Fibroblast of pulmonary artery (primary cell): ENCODE results near the gene CHD9.

ENCODE experiments used
- DNase-seq: peaks from one replicate; pipeline ENCODE4 v3.0.0-alpha.2; 2010; ENCODE audit warnings: low read depth
- H3K4me3 ChIP-seq: replicated peaks from 2 replicates; pipeline ENCODE4 v1.5.1; 2011; ENCODE audit warnings: low read depth, mild to moderate bottlenecking, control low read depth, low read length, moderate library complexity
- TF ChIP-seq, protein P1 (sequence below): IDR thresholded peaks from 2 replicates; pipeline ENCODE4 v1.5.1; 2011; ENCODE audit warnings: mild to moderate bottlenecking, control low read depth, low read length, inconsistent platforms; ENCODE audit errors: missing control alignments

The CHD9 gene

DNA sequence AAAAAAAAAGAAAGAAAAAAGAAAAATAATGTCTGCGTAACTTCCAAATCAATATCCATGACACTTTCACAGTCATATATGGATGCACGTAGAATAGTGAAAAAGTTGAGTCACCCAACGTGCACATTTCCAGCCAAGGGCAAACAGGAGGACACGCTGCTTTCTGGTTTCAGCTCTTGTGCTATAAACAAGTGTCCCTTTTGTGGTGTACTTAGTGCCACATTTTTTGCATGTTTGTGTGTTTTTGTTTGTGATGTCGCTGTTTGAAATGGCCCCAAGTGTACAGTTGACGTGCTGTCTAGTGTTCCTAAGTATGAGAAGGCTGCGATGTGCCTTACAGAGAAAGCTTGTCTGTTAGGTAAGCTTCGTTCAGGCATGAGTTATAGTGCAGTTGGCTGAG, 2.9 kb downstream of the CHD9 start:
- H3K4me3 ChIP-seq = no peak overlapping the region
- TF ChIP-seq, protein P1, sequence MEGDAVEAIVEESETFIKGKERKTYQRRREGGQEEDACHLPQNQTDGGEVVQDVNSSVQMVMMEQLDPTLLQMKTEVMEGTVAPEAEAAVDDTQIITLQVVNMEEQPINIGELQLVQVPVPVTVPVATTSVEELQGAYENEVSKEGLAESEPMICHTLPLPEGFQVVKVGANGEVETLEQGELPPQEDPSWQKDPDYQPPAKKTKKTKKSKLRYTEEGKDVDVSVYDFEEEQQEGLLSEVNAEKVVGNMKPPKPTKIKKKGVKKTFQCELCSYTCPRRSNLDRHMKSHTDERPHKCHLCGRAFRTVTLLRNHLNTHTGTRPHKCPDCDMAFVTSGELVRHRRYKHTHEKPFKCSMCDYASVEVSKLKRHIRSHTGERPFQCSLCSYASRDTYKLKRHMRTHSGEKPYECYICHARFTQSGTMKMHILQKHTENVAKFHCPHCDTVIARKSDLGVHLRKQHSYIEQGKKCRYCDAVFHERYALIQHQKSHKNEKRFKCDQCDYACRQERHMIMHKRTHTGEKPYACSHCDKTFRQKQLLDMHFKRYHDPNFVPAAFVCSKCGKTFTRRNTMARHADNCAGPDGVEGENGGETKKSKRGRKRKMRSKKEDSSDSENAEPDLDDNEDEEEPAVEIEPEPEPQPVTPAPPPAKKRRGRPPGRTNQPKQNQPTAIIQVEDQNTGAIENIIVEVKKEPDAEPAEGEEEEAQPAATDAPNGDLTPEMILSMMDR = no peak
- DNase-seq = no peak

DNA sequence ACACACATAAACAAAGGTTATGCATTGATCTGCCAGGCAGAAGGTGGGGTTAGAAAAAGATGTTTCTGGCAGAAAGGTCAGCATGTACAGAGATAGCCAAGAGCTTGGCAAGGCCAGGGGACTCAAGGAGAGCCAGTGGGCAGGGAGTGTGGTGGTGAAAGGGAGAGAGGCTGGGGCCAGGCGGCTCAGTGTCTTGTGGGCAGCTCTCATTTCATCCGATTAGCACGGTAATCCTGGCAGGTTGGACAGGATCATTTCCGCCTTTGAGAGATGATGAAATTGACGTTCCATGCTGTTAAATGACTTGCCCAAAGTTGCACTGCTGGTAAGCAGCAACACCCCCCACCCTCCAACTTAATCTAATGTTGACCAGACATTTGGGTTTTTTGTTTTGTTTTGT, 3.6 kb downstream of the CHD9 start:
- DNase-seq = no peak
- no peak overlapping the region for H3K4me3 ChIP-seq
- TF ChIP-seq, protein P1 = no peak

DNA sequence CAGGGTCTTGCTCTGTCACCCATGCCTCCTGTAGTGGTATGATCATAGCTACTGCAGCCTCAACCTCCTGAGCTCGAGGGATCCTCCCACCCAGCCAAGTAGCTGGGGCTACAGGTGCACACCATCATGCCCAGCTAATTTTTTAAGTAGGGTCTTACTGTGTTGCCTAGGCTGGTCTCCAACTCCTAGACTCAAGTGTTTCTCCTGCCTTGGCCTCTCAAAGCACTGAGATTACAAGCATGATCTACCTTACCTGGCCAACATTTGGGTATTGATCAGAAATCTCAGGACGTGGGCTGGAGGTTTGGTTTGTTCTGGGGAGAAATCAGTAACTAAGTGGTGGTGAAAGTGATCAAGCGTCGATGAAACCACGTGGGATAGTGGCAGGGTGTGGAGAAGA, 4.1 kb downstream of the CHD9 start:
- no peak for DNase-seq
- TF ChIP-seq, protein P1 = no peak
- H3K4me3 ChIP-seq = no peak overlapping the region

DNA sequence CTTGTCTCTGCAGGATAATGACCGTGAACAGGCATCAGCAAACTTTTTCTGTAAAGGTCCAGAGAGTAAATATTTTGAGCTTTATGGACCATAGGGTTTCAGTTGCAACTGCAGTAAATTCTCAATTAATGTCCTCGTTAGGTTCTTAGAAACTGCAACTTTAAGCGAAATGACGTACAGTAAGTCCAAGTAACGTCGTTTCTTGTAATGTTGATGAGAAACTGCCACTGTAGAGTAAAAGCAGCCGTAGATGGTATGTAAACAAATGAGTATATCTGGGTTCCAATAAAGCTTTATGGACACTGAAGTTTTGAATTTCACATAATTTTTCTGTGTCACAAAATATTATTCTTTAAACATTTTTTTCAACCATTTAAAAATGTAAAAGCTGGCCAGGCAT, 4.9 kb downstream of the CHD9 start:
- TF ChIP-seq, protein P1 = no peak
- no peak for DNase-seq
- H3K4me3 ChIP-seq = no peak overlapping the region

DNA sequence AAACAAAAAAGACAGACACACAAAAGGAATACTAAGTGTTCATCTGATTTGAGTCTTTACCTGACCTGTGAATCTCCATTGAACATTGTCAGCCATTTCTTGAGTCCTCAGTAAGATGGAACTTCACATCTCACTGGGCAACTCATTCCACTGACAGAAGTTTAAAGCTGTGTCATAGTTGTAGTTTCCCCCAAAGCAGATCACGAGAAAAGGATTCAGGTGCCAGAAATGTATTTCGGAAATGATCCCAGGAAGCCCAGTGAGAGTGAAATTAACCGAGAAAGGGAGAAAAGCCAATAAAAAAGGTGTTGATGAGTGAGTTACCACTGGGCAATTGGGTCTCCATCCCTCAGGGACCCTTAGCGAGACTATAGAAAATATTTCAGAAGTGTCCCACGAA, 6.5 kb downstream of the CHD9 start:
- TF ChIP-seq, protein P1 = no peak
- DNase-seq = no peak
- H3K4me3 ChIP-seq = no peak overlapping the region

DNA sequence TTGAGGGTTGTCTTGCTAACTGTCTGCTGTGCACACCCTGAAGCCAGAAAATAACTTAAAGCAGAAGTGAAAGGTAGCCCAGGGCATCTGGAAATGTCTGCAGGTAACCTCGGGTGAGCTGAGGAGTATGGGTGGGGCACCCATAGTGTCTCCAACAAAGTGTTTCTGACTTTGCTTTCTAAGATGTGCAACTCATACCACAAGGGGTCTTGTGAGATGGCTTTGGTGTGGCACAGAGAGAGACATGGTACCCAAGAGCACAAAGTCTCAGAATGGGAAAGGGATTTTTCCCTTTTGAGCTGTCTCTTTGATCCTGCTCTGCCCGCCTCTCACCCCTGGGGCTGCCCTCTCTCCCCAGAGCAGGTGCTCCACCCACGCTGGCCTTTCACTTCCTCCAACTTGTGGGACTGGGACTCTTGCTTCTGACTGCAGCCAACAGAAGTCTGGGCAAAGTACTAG, 6.9 kb downstream of the CHD9 start:
- no peak overlapping the region for H3K4me3 ChIP-seq
- no peak for DNase-seq
- TF ChIP-seq, protein P1 = no peak

DNA sequence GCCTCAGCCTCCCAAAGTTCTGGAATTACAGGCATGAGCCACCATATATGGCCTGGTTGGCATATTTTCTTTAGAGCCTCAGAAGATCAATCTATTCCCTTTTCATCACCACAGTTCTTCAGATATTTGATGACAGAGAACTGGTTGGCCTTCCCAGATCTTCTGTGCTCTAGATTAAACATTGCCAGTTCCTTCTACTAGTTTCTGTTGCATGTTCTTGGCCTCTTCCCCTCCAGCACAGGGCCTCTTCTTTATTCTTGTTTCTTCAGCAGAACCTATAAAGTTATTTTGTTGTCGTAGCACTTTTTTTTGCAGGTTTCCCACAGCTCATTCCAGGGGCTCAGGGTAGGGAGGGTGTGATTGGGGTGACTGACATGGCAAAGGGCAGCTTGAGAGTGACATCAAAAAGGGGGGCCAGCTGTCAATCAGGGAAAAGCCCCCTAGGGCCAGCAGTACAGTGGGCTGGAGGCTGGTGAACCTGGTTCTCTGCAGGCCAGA, 9.3 kb downstream of the CHD9 start:
- TF ChIP-seq, protein P1 = no peak
- DNase-seq = no peak

More for the DNA sequence above, 9.3 kb downstream of the CHD9 start:
- H3K4me3 ChIP-seq = no peak overlapping the region
